GM23338 (cell line): ENCODE measurements around the gene RSL24D1. TPM values are rescaled to one million over a fixed set of nuclear protein-coding genes. Genes with fewer than 3 reads are reported as not detected.

Experiments
- ATAC-seq: fragments of 200-7000 bp; cut with Tn5 transposase; 3 replicates; pipeline ENCODE4 v1.9.1; 2020
- DNase-seq: peaks from one replicate; pipeline ENCODE4 v3.0.0-alpha.2; 2015; ENCODE audit warnings: low spot score
- H2AFZ ChIP-seq: fragments of 200-600 bp; sonication (generic); 2 replicates; pipeline ENCODE4 v1.8.0; 2016; ENCODE audit warnings: antibody characterized with exemption, mild to moderate bottlenecking, moderate library complexity
- H3F3A ChIP-seq: fragments of 200-600 bp; sonication (generic); replicated peaks from 2 replicates; pipeline ENCODE4 v1.8.0; 2017; ENCODE audit warnings: antibody characterized with exemption, mixed run types, low read depth
- H3K27ac ChIP-seq: fragments of 200-600 bp; sonication (generic); 2 replicates; pipeline ENCODE4 v1.6.1; 2016; ENCODE audit warnings: low read depth
- H3K27me3 ChIP-seq: fragments of 200-600 bp; sonication (generic); 2 replicates; pipeline ENCODE4 v1.8.0; 2016; ENCODE audit warnings: mild to moderate bottlenecking, mixed run types, moderate library complexity; ENCODE audit not compliant: insufficient read depth
- H3K36me3 ChIP-seq: fragments of 200-600 bp; sonication (generic); 2 replicates; pipeline ENCODE4 v1.8.0; 2016; ENCODE audit warnings: mild to moderate bottlenecking; ENCODE audit not compliant: insufficient read depth
- H3K4me1 ChIP-seq: fragments of 200-600 bp; sonication (generic); 2 replicates; pipeline ENCODE4 v1.8.0; 2016; ENCODE audit warnings: mild to moderate bottlenecking, moderate library complexity; ENCODE audit not compliant: insufficient read depth
- H3K4me2 ChIP-seq: fragments of 200-600 bp; sonication (generic); 2 replicates; pipeline ENCODE4 v1.7.1; 2017; ENCODE audit warnings: mixed run types
- H3K4me3 ChIP-seq: fragments of 200-600 bp; sonication (generic); 2 replicates; pipeline ENCODE4 v1.6.1; 2016; ENCODE audit warnings: mixed run types
- H3K79me2 ChIP-seq: fragments of 200-600 bp; sonication (generic); replicated peaks from 2 replicates; pipeline ENCODE4 v1.8.0; 2017; ENCODE audit warnings: mild to moderate bottlenecking; ENCODE audit not compliant: insufficient read depth
- H3K9me2 ChIP-seq: fragments of 200-600 bp; sonication (generic); 2 replicates; pipeline ENCODE4 v1.8.0; 2017; ENCODE audit not compliant: insufficient read depth
- H4K20me1 ChIP-seq: fragments of 200-600 bp; sonication (generic); replicated peaks from 2 replicates; pipeline ENCODE4 v1.8.0; 2017; ENCODE audit warnings: mild to moderate bottlenecking; ENCODE audit not compliant: insufficient read depth
- H3K27ac Mint-ChIP-seq: 2 replicates; pipeline ENCODE4 v1.8.0; 2020; ENCODE audit warnings: inconsistent platforms, mild to moderate bottlenecking, moderate library complexity, mixed read lengths
- H3K27me3 Mint-ChIP-seq: 3 replicates; pipeline ENCODE4 v1.8.0; 2022; ENCODE audit warnings: low read depth, mild to moderate bottlenecking, moderate library complexity, mixed read lengths, inconsistent platforms; ENCODE audit not compliant: insufficient read depth, poor library complexity
- H3K36me3 Mint-ChIP-seq: 3 replicates; pipeline ENCODE4 v1.8.0; 2021; ENCODE audit warnings: low read depth, mild to moderate bottlenecking, inconsistent platforms, moderate library complexity, mixed read lengths
- H3K4me1 Mint-ChIP-seq: 3 replicates; pipeline ENCODE4 v1.8.0; 2020; ENCODE audit warnings: mild to moderate bottlenecking, inconsistent platforms, mixed read lengths
- H3K4me3 Mint-ChIP-seq: 3 replicates; pipeline ENCODE4 v1.8.0; 2021; ENCODE audit warnings: moderate library complexity, mild to moderate bottlenecking, inconsistent platforms, mixed read lengths
- H3K9me3 Mint-ChIP-seq: 3 replicates; pipeline ENCODE4 v1.8.0; 2020; ENCODE audit warnings: moderate library complexity, mild to moderate bottlenecking, inconsistent platforms, mixed read lengths
- CREB1 ChIP-seq: fragments of 250-450 bp; sonication (Bioruptor Pico); IDR thresholded peaks from 2 replicates; pipeline ENCODE4 v1.5.0; 2020; ENCODE audit warnings: low read depth, mild to moderate bottlenecking, moderate library complexity
- ETS1 ChIP-seq: IDR thresholded peaks from 2 replicates; pipeline ENCODE4 v1.6.1; 2016; ENCODE audit warnings: antibody characterized with exemption
- EZH2phosphoT487 ChIP-seq: fragments of 200-600 bp; sonication (generic); IDR thresholded peaks from one replicate; pipeline ENCODE4 v1.8.1; 2018; ENCODE audit warnings: antibody characterized with exemption; ENCODE audit not compliant: unreplicated experiment
- JUNB ChIP-seq: IDR thresholded peaks from one replicate; pipeline ENCODE4 v1.6.1; 2016; ENCODE audit warnings: antibody characterized with exemption; ENCODE audit not compliant: unreplicated experiment
- NANOG ChIP-seq: IDR thresholded peaks from 2 replicates; pipeline ENCODE4 v1.6.1; 2016; ENCODE audit warnings: antibody characterized with exemption, borderline replicate concordance
- POLR2AphosphoS5 ChIP-seq: IDR thresholded peaks from 2 replicates; pipeline ENCODE4 v1.6.1; 2016; ENCODE audit warnings: antibody characterized with exemption, low read depth
- STAT1 ChIP-seq: IDR thresholded peaks from one replicate; pipeline ENCODE4 v1.6.1; 2016; ENCODE audit warnings: antibody characterized with exemption; ENCODE audit not compliant: unreplicated experiment
- ZNF114 ChIP-seq: fragments of 250-450 bp; sonication (Bioruptor Pico); IDR thresholded peaks from 2 replicates; pipeline ENCODE4 v1.5.0; 2020; ENCODE audit warnings: mild to moderate bottlenecking, moderate library complexity
- ZNF331 ChIP-seq: fragments of 250-450 bp; sonication (Bioruptor Pico); IDR thresholded peaks from 2 replicates; pipeline ENCODE4 v1.5.0; 2020; ENCODE audit warnings: low read depth, mild to moderate bottlenecking, moderate library complexity
- ZNF462 ChIP-seq: fragments of 250-450 bp; sonication (Bioruptor Pico); IDR thresholded peaks from 2 replicates; pipeline ENCODE4 v1.5.0; 2020; ENCODE audit warnings: mild to moderate bottlenecking, moderate library complexity
- polyA plus RNA-seq: library from polyadenylated mRNA; unstranded; fragments of >200 nt; fragmentation: Nextera tagmentation; extraction: Ambion mirVana; gene quantifications from 2 replicates; pipeline ENCODE4 v1.2.1, GENCODE V29; 2016
- total RNA-seq: library from RNA; depleted of rRNA; stranded (reverse); fragments of >200 nt; shearing (Covaris generic); gene quantifications from 2 replicates; pipeline ENCODE4 v1.2.3, GENCODE V29; 2014
- TF ChIP-seq, protein P1 (sequence below): IDR thresholded peaks from one replicate; pipeline ENCODE4 v1.6.1; 2018; ENCODE audit warnings: antibody characterized with exemption; ENCODE audit not compliant: unreplicated experiment

RSL24D1 gene
- total and polyA plus RNA-seq, 2 experiments from 2014 or later: 125 to 201 TPM

DNA sequence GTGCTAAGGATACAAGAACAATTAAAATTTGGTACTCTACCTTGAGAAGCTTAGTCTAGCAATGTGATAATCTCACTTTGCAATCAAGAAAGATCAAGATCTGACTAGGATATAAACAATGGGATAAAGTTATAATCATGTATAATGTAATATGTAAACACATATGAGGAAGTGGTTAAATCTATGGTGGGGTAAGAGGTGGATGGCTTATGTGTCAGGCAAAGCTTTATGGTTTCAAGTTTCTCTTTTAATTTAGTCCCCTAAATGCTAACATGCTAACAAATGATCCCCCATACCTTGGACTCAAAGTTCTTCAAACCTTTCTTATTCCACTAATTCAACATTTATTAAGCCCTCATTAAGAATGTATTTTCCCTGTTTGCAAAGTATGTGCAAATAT is 2.5 kb downstream of the RSL24D1 start:
- H4K20me1 ChIP-seq: peaks cover 30% of the 10 kb centered on the region
- Mint-ChIP-seq H3K27ac (no peak overlapping the region), H3K4me3 (no peak overlapping the region), H3K36me3 (peaks cover 38% of the 10 kb centered on the region), H3K27me3 (no peaks in the 10 kb centered on the region), H3K4me1 (peaks cover 3% of the 10 kb centered on the region; the same call in 2 of the 3 replicates), H3K9me3 (peaks cover 9% of the 10 kb centered on the region)
- no peaks in the 10 kb centered on the region for H3K9me2 ChIP-seq
- H3K27ac ChIP-seq: peak overlapping the region; percentile 14; the same call in 1 of the 2 replicates
- TF ChIP-seq ZNF331 (CRISPR knock-in tag) (no peak), EZH2phosphoT487 (no peak), POLR2AphosphoS5 (no peak)
- peak overlapping the region; percentile 87 for H3K4me2 ChIP-seq
- H3F3A ChIP-seq: no peaks in the 10 kb centered on the region
- no peaks in the 10 kb centered on the region for H3K27me3 ChIP-seq
- H2AFZ ChIP-seq: no peak overlapping the region
- peaks cover 23% of the 10 kb centered on the region; the same call in 1 of the 2 replicates for H3K36me3 ChIP-seq
- H3K4me1 ChIP-seq: peaks cover 12% of the 10 kb centered on the region
- DNase-seq (no peak), ATAC-seq (no peak)
- H3K79me2 ChIP-seq: peaks cover 74% of the 10 kb centered on the region
- H3K4me3 ChIP-seq: peak overlapping the region; percentile 93

GRCh38 chr15:55186331-55186730 is 10.4 kb downstream of the RSL24D1 start:
- peaks cover 52% of the 10 kb centered on the region; the same call in 1 of the 2 replicates for H3K36me3 ChIP-seq
- peaks cover 15% of the 10 kb centered on the region; the same call in 1 of the 2 replicates for H3K4me1 ChIP-seq
- peaks cover 82% of the 10 kb centered on the region for H3K36me3 Mint-ChIP-seq
- H3K4me3 Mint-ChIP-seq: no peak overlapping the region
- H3K27me3 ChIP-seq: no peaks in the 10 kb centered on the region
- no peak overlapping the region for H2AFZ ChIP-seq
- H3K27ac Mint-ChIP-seq: no peak overlapping the region
- H3K79me2 ChIP-seq: peaks cover 75% of the 10 kb centered on the region
- H3K9me2 ChIP-seq: no peaks in the 10 kb centered on the region
- H3F3A ChIP-seq: no peaks in the 10 kb centered on the region
- DNase-seq (no peak), ATAC-seq (no peak)
- H3K27me3 Mint-ChIP-seq: no peaks in the 10 kb centered on the region
- H3K4me2 ChIP-seq: no peak overlapping the region
- no peak overlapping the region for H3K27ac ChIP-seq
- H3K4me1 Mint-ChIP-seq: peaks cover 10% of the 10 kb centered on the region
- H3K9me3 Mint-ChIP-seq: no peaks in the 10 kb centered on the region
- peaks cover 20% of the 10 kb centered on the region; the same call in 1 of the 2 replicates for H4K20me1 ChIP-seq
- H3K4me3 ChIP-seq: no peak overlapping the region
- no peak for TF ChIP-seq JUNB
- TF ChIP-seq, protein P1, sequence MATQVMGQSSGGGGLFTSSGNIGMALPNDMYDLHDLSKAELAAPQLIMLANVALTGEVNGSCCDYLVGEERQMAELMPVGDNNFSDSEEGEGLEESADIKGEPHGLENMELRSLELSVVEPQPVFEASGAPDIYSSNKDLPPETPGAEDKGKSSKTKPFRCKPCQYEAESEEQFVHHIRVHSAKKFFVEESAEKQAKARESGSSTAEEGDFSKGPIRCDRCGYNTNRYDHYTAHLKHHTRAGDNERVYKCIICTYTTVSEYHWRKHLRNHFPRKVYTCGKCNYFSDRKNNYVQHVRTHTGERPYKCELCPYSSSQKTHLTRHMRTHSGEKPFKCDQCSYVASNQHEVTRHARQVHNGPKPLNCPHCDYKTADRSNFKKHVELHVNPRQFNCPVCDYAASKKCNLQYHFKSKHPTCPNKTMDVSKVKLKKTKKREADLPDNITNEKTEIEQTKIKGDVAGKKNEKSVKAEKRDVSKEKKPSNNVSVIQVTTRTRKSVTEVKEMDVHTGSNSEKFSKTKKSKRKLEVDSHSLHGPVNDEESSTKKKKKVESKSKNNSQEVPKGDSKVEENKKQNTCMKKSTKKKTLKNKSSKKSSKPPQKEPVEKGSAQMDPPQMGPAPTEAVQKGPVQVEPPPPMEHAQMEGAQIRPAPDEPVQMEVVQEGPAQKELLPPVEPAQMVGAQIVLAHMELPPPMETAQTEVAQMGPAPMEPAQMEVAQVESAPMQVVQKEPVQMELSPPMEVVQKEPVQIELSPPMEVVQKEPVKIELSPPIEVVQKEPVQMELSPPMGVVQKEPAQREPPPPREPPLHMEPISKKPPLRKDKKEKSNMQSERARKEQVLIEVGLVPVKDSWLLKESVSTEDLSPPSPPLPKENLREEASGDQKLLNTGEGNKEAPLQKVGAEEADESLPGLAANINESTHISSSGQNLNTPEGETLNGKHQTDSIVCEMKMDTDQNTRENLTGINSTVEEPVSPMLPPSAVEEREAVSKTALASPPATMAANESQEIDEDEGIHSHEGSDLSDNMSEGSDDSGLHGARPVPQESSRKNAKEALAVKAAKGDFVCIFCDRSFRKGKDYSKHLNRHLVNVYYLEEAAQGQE: no peak
- TF ChIP-seq NANOG: no peak
- TF ChIP-seq CREB1 (CRISPR knock-in tag): no peak
- TF ChIP-seq ZNF462 (CRISPR knock-in tag): no peak
- TF ChIP-seq ZNF114 (CRISPR knock-in tag): no peak
- TF ChIP-seq ETS1: no peak
- TF ChIP-seq STAT1: no peak
